Sigmoid colon (tissue), 4 donors: Measurements from ENCODE around the gene THYN1.

Source experiments
- CTCF ChIP-seq, 4 experiments: fragments of 450-650 bp in 3 of 4; fragments of 200-600 bp in 1 of 4; IDR thresholded peaks; one replicate each; pipeline ENCODE4 v1.5.1; 2016 to 2019; ENCODE audit warnings: antibody characterized with exemption in 4 of 4, mild to moderate bottlenecking in 3 of 4, moderate library complexity in 2 of 4
- EP300 ChIP-seq, 4 donors: sonication (generic); formaldehyde crosslinking; IDR thresholded peaks; one replicate each; pipeline ENCODE4 v1.6.1; 2017; ENCODE audit warnings: antibody characterized with exemption in 4 of 4
- POLR2AphosphoS5 ChIP-seq, 4 donors: sonication (generic); formaldehyde crosslinking; IDR thresholded peaks; one replicate each; pipeline ENCODE4 v1.6.1; 2017; ENCODE audit warnings: antibody characterized with exemption in 4 of 4

- TF ChIP-seq CTCF (IDR thresholded peaks at IDR 0.05) = no peak
- no peak for TF ChIP-seq POLR2AphosphoS5 (IDR thresholded peaks at IDR 0.05)
- no peak for TF ChIP-seq EP300 (IDR thresholded peaks at IDR 0.05)
Observed at GRCh38 chr11:134230339-134230738, 22.8 kb downstream of the THYN1 start.
